HG03066 (cell line): ENCODE measurements around the gene PRR36.

Experiments
- ATAC-seq: cut with Tn5 transposase; IDR thresholded peaks from one replicate; pipeline ENCODE4 v1.9.1; 2021; ENCODE audit warnings: low read depth; ENCODE audit not compliant: unreplicated experiment

The PRR36 gene

DNA sequence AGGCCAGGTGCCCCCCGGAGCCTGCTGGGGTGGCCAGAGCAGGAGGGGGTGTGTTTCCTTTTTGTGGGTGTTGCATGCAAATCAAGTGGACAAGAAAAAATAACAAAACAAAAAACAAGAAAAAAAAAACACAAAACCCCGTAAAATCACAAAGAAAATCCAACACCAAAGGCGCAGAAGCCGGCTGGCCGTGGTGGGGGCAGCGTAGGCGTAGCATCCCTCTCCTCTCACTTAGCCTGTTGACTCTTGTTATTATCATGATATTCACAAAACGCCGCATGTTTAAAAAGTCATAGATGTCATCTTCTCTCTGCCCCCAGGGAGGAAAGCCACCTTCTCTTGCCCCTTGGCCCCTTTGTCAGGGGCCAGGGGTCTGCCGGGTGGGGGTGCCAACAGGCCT, 39.5 kb upstream of the PRR36 start:
- no peak for ATAC-seq

GRCh38 chr19:7912697-7913564, 38.7 kb upstream of the PRR36 start:
- ATAC-seq = no peak

GRCh38 chr19:7912144-7912696, 38.0 kb upstream of the PRR36 start:
- no peak for ATAC-seq

DNA sequence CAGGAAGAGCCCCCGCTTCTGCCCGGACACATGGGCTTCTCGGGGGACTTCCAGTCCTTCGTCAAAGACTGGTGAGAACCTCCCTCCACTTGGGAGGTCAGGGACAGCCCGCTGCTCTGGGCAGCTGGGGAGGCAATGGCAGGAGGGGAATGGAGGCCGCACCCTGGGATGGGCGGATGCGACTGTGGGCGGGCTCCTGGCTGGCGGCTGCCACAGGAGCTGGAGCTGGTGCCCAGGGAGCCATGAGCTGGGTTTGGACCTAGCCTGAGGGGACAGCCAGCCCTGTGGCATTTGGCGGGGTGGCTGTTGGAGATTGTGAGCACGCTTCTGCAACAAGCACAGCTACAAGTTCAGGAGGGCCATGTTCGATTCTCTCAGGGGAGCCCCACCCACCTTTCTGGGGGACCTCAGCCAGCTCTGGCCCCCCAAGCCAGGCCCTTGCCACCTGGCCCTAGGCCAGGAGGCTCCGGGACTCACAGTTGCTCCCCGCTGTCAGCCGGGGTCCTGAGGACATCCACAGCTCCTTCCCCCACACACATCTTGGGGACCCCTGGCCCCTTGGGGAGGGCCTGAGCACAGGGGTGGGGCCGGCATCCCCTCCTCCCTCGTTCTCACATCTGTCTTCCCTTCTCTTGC, 37.4 kb upstream of the PRR36 start:
- ATAC-seq = no peak

DNA sequence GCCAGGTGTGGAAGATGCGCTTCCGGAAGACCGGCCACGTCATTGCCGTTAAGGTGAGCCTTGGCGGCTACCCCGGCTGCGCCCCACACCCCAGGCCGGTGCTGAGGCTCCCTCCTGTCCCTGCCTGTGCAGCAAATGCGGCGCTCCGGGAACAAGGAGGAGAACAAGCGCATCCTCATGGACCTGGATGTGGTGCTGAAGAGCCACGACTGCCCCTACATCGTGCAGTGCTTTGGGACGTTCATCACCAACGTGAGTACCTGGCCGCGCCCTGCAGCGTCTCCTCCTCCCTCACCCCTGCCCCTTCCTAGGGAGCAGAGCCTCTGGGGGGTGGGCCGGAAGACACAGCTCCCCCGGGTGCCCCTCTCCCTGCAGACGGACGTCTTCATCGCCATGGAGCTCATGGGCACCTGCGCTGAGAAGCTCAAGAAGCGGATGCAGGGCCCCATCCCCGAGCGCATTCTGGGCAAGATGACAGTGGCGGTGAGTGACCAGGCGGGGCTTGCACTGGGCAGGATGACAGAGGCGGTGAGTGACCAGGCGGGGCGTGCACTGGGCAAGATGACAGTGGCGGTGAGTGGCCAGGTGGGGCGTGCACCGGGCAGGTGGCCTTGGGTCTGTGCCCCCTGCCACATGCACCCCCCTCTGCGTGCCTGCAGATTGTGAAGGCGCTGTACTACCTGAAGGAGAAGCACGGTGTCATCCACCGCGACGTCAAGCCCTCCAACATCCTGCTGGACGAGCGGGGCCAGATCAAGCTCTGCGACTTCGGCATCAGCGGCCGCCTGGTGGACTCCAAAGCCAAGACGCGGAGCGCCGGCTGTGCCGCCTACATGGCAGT, 36.4 kb upstream of the PRR36 start:
- ATAC-seq = no peak

DNA sequence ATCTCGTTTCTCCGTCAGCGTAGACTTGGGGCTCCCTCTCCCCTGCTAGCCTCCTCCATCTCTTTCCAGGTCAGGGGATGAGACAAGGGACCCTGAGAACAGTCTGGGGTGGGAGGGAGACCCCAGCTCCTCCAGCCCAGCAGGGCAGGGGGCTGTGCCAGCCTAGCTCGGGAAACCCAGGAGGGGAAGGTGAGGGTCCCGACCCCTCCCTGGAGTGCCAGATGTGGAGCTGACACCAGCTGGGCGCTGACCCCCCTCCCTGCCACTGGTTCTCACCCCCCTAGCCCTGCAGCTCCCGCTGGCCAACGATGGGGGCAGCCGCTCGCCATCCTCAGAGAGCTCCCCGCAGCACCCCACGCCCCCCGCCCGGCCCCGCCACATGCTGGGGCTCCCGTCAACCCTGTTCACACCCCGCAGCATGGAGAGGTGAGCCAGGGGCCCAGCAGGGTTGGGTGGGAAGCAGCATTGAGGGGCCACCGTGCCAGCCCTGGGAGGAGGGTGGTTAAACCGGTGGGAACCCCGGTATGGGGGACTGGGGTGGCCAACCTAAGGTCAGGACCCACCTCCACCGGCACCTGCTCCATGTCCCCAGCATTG, 35.4 kb upstream of the PRR36 start:
- ATAC-seq = no peak

- ATAC-seq = no peak
Observed at GRCh38 chr19:7908742-7909461, 34.7 kb upstream of the PRR36 start.

GRCh38 chr19:7908078-7908699, 34.0 kb upstream of the PRR36 start:
- no peak for ATAC-seq

- no peak for ATAC-seq
Observed at GRCh38 chr19:7907544-7907943, 33.4 kb upstream of the PRR36 start.

DNA sequence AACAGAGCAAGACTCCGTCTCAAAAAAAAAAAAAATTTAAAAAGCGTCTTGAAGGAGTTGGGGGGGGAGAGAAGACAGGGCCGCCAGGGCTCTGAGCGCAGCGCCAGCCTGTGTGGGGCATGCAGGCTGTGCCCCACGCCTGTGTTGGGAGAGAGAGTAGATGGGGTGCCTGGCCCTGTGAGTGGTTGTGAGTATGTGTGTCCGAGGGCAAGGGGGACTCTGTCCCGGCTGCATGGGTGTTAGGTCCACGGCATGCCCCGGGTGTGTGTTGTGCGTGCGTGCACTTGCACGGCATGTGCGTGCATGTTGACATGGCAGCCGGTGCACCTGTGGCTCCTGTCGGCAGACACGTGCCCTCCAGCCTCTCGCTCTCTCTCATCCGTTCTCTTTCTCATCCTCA, 32.9 kb upstream of the PRR36 start:
- ATAC-seq = no peak

GRCh38 chr19:7905859-7906258, 31.7 kb upstream of the PRR36 start:
- ATAC-seq = no peak

DNA sequence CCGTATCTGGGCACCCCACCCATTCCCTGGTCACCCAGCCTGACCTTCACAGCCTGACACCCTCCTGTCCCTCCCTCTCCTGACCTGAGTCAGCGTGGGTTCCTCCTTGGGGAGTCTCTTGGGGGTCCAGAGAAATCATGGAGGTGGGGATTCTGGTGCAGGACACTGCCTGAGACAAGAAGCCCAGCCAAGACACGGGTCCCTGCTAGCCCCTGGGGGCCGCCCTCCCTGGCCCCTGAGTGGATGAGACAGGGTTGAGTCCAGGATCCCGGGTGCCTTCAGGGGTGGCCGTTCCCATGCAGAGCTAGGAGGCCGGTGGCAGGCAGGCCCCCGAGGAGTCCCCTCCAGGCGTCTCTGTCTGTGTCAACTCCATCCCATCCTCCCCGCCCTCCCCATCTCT, 31.1 kb upstream of the PRR36 start:
- ATAC-seq = no peak

- ATAC-seq = peak; percentile 32
Observed at GRCh38 chr19:7904074-7905020, 30.2 kb upstream of the PRR36 start.

GRCh38 chr19:7903244-7904073, 29.3 kb upstream of the PRR36 start, which contains the start of gene MAP2K7:
MAP2K7 (plus strand) TSS chr19:7903877; CDS start chr19:7903945, 68 bp downstream.
- peak; percentile 74 for ATAC-seq

- no peak for ATAC-seq
Observed at GRCh38 chr19:7902796-7903243, 28.6 kb upstream of the PRR36 start.

DNA sequence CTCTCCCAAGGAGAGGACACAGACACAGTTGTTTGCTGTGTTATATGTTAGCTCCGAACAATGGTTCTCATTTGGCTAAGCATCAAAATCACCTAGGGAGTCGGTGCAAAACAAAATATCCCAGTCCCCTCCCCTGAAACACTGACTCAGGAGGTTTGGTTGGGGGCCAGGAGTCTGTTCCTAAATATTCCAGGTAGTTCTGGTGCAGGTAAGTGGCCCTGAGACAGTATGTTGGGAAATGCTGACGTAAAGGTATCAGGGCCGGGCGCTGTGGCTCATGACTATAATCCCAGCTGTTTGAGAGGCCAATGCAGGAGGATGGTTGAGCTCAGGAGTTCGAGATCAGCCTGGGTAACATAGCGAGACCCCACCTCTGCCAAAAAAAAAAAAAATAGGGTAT, 27.1 kb upstream of the PRR36 start:
- ATAC-seq = no peak

GRCh38 chr19:7900931-7901330, 26.7 kb upstream of the PRR36 start:
- no peak for ATAC-seq
